ENCODE data around the gene PPM1H.
A peak's percentile ranks its signal among the peaks of the same experiment; 100 is the strongest.
"Not testable (repeated sequence)": the region's sequence is repeated elsewhere in the genome, so short reads cannot be mapped to it uniquely, and the experiment has no call there.

The PPM1H gene

GRCh38 chr12:62963486-62964041, 28.6 kb upstream of the PPM1H start:
- Mint-ChIP-seq H3K9me3 (no peaks in the 10 kb centered on the region), H3K36me3 (no peaks in the 10 kb centered on the region), H3K27me3 (peaks cover 4% of the 10 kb centered on the region), H3K4me1 (no peaks in the 10 kb centered on the region), H3K27ac (no peak overlapping the region), H3K4me3 (no peak overlapping the region)
- CTCF ChIA-PET = no interaction called here
- DNase-seq = no peak

GRCh38 chr12:62960324-62960723, 25.4 kb upstream of the PPM1H start:
- Mint-ChIP-seq H3K27me3 (peaks cover 6% of the 10 kb centered on the region), H3K4me1 (no peaks in the 10 kb centered on the region), H3K4me3 (no peak overlapping the region), H3K27ac (no peak overlapping the region), H3K9me3 (no peaks in the 10 kb centered on the region), H3K36me3 (no peaks in the 10 kb centered on the region)
- DNase-seq = no peak
- CTCF ChIA-PET = no interaction called here

DNA sequence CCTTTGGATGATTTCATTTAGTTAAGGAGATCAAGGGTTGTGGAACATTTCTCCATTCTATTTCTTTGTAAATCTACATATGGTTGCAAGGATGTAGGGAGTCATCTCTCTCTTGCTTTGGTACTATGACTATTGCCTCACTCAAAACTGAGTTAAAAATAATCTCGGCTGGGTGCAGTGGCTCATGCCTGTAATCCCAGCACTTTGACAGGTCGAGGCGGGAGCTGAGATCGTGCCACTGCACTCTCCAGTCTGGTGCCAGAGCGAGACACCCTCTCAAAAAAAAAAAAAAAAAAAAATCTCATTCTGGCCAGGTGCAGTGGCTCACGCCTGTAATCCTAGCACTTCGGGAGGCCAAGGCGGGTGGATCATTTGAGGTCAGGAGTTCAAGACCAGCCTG, 24.8 kb upstream of the PPM1H start:
- CTCF ChIA-PET = no interaction called here
- Mint-ChIP-seq H3K27ac (no peak overlapping the region), H3K27me3 (peaks cover 7% of the 10 kb centered on the region), H3K4me1 (no peaks in the 10 kb centered on the region), H3K36me3 (no peaks in the 10 kb centered on the region), H3K9me3 (no peaks in the 10 kb centered on the region), H3K4me3 (no peak overlapping the region)
- DNase-seq = no peak

- Mint-ChIP-seq H3K4me3 (no peak overlapping the region), H3K4me1 (no peaks in the 10 kb centered on the region), H3K9me3 (no peaks in the 10 kb centered on the region), H3K36me3 (no peaks in the 10 kb centered on the region), H3K27ac (no peak overlapping the region), H3K27me3 (peaks cover 9% of the 10 kb centered on the region)
- CTCF ChIA-PET = no interaction called here
- no peak for DNase-seq
Observed at GRCh38 chr12:62957233-62957953, 22.4 kb upstream of the PPM1H start.

DNA sequence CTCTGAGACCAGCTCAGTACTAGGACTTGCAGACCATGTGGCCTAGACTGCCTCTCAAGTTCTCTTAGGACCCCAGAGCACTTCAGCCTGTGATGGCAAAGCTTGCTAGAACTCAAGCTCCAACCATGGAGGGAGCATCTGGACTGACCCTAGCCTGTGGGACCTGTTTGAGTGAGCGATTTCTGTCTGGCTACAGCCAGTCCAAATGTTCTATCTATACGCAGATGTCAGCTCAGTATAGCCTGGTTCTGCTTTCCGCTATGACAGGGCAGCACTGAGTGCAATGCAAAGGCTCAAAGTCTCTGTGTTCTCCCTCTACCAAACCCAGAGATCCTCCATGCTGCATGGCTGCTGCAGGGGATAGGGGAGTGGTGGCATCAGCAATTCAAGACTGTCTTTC, 20.7 kb upstream of the PPM1H start:
- CTCF ChIA-PET = no interaction called here
- no peaks in the 10 kb centered on the region for H3K36me3 Mint-ChIP-seq
- no peaks in the 10 kb centered on the region for H3K9me3 Mint-ChIP-seq
- no peaks in the 10 kb centered on the region for H3K4me1 Mint-ChIP-seq
- no peak overlapping the region for H3K4me3 Mint-ChIP-seq
- DNase-seq = no peak
- peaks cover 9% of the 10 kb centered on the region for H3K27me3 Mint-ChIP-seq
- H3K27ac Mint-ChIP-seq = no peak overlapping the region

GRCh38 chr12:62950317-62950716, 15.4 kb upstream of the PPM1H start:
- CTCF ChIA-PET = no interaction called here
- H3K4me1 Mint-ChIP-seq = no peaks in the 10 kb centered on the region
- peaks cover 3% of the 10 kb centered on the region for H3K27me3 Mint-ChIP-seq
- H3K9me3 Mint-ChIP-seq = no peaks in the 10 kb centered on the region
- DNase-seq = no peak
- H3K36me3 Mint-ChIP-seq = no peaks in the 10 kb centered on the region
- no peak overlapping the region for H3K27ac Mint-ChIP-seq
- no peak overlapping the region for H3K4me3 Mint-ChIP-seq

GRCh38 chr12:62948123-62948522, 13.2 kb upstream of the PPM1H start:
- H3K9me3 Mint-ChIP-seq = no peaks in the 10 kb centered on the region
- CTCF ChIA-PET = no interaction called here
- no peak overlapping the region for H3K27ac Mint-ChIP-seq
- no peak for DNase-seq
- no peaks in the 10 kb centered on the region for H3K4me1 Mint-ChIP-seq
- no peak overlapping the region for H3K4me3 Mint-ChIP-seq
- no peaks in the 10 kb centered on the region for H3K27me3 Mint-ChIP-seq
- no peaks in the 10 kb centered on the region for H3K36me3 Mint-ChIP-seq

DNA sequence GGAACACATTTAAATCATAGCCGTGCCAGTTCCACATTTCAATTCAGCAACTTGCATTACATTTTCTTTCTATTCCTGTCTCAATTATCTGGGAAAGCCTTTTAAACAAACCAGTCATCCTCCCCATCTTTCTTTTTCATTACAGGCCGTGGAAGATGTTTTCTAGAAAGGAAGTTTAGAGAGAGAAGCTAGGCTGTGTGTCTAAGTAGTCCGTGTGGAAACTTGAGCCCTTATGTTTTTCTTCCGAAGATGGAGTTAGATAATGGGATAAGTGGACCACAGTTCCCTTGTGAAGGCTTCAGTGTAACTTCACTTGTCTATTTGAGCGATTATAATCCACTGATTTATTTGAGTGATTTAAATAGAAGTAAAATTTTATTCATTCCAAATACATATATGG, 12.4 kb upstream of the PPM1H start:
- DNase-seq = no peak
- CTCF ChIA-PET = no interaction called here
- H3K36me3 Mint-ChIP-seq = no peaks in the 10 kb centered on the region
- H3K4me3 Mint-ChIP-seq = no peak overlapping the region
- no peak overlapping the region for H3K27ac Mint-ChIP-seq
- H3K9me3 Mint-ChIP-seq = no peaks in the 10 kb centered on the region
- no peaks in the 10 kb centered on the region for H3K27me3 Mint-ChIP-seq
- H3K4me1 Mint-ChIP-seq = no peaks in the 10 kb centered on the region

- Mint-ChIP-seq H3K9me3 (no peaks in the 10 kb centered on the region), H3K36me3 (no peaks in the 10 kb centered on the region), H3K27ac (no peak overlapping the region), H3K4me1 (no peaks in the 10 kb centered on the region), H3K27me3 (no peaks in the 10 kb centered on the region), H3K4me3 (no peak overlapping the region)
- DNase-seq = no peak
- CTCF ChIA-PET = no interaction called here
Observed at GRCh38 chr12:62943779-62944395, 8.9 kb upstream of the PPM1H start.

DNA sequence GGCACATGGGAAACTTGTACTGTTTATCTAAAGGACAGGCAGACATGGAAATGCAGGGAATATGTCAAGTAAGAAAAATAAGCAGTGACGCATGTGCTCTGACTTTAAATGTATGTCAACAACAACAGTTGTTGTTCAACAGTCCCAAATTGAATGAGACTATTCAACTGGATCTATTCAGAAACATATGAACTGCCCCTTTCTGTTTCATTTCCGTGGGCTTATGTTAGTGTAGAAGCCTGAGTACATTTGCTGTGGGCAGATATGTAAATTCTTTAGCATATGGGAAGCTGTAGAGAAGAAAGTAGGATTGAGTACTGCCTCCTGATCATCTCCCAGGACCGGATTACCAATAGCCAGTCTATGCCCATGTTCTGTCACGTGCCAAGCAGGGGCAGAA, 7.4 kb upstream of the PPM1H start:
- H3K27ac Mint-ChIP-seq, H3K27me3 Mint-ChIP-seq, H3K4me1 Mint-ChIP-seq, DNase-seq, H3K36me3 Mint-ChIP-seq, H3K9me3 Mint-ChIP-seq, CTCF ChIA-PET, H3K4me3 Mint-ChIP-seq: not testable (repeated sequence)

DNA sequence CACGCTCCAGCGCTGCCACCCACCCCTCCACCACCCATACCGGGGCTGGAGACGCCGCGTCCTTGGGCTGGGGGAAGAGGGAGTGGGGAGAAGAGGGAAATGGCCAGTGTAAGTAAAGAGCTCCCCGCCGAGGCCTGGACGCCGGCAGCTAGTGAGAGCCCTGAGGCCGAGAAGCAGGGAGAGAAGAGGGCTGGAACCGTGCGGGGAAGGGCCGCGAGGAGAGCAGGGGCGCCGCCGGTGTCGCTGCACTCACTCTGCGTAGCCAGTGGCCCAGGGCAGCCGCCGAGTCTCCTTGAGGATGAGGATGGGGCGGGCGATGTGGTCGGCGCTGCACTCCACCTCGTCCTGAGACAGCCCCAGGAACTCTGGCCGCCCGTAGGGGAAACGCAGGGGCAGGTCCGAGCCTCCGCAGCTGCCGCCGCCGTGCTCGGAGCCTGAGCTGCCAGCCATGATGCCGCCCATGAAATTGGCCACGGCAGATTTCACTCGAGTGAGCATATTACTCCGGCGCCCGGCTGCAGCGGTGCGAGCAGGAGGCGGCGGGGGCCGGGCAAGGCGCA, 631 bp downstream of the PPM1H start:
- Mint-ChIP-seq H3K27me3 (peaks cover 54% of the 10 kb centered on the region), H3K27ac (no peak overlapping the region), H3K36me3 (peaks cover 4% of the 10 kb centered on the region), H3K9me3 (no peaks in the 10 kb centered on the region), H3K4me3 (peak overlapping the region; percentile 78), H3K4me1 (peaks cover 13% of the 10 kb centered on the region)
- CTCF ChIA-PET = interaction anchor here (0.6 to 1.8 kb wide), 2 partner anchors 16 to 905 kb away, joined by 3 to 5 read pairs; no protein-coding TSS in a partner anchor
- DNase-seq = peak; percentile 36

- H3K27ac Mint-ChIP-seq = no peak overlapping the region
- CTCF ChIA-PET = interaction anchor here (1.8 kb wide), 1 partner anchor 15 kb away, joined by 5 read pairs; no protein-coding TSS in a partner anchor
- no peak for DNase-seq
- peaks cover 4% of the 10 kb centered on the region for H3K36me3 Mint-ChIP-seq
- peak overlapping the region; percentile 78 for H3K4me3 Mint-ChIP-seq
- H3K9me3 Mint-ChIP-seq = no peaks in the 10 kb centered on the region
- H3K4me1 Mint-ChIP-seq = peaks cover 13% of the 10 kb centered on the region
- H3K27me3 Mint-ChIP-seq = peaks cover 54% of the 10 kb centered on the region
Observed at GRCh38 chr12:62933602-62934238, 1.2 kb downstream of the PPM1H start.

DNA sequence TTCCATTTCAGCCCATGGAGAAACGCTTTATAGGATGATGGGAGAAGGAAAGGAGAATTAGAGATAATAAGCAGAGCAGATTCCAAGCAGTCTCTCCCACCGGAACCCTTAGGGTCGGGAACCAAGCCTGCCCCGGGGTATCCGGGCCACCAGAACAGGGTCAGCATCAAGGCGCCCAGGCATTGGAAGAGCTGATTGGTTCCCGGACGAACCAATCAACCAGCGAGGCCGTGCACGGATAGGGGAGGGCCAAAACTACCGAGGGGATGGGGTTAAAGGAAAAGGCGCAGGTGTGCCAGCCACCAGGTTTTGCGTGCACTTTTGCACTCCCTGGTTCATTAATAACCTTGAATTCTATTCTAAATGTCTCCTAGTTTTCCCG, 1.7 kb downstream of the PPM1H start:
- Mint-ChIP-seq H3K27ac (no peak overlapping the region), H3K4me1 (peaks cover 13% of the 10 kb centered on the region), H3K27me3 (peaks cover 54% of the 10 kb centered on the region), H3K36me3 (peaks cover 4% of the 10 kb centered on the region), H3K4me3 (peak overlapping the region; percentile 40), H3K9me3 (no peaks in the 10 kb centered on the region)
- DNase-seq = no peak
- CTCF ChIA-PET = no interaction called here

DNA sequence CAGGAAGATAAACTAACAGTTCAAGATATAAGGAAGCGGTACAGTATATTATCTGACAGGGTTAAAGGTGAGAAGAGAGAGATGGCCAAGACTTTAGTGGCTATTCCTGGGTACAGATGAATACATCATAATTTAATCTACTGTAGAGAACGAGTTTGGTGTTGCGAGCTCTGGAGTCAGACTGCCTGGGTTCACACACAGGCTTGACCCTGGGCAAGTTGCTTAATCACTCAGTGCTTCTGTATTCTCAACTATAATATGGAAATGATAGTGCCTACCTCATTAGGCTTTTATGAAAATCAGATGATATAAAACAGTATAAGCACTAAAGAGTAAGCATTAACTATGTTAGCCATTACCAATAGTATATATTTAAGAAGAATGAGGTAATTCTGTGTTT, 3.5 kb downstream of the PPM1H start:
- peaks cover 13% of the 10 kb centered on the region for H3K4me1 Mint-ChIP-seq
- peaks cover 49% of the 10 kb centered on the region for H3K27me3 Mint-ChIP-seq
- no peaks in the 10 kb centered on the region for H3K9me3 Mint-ChIP-seq
- H3K4me3 Mint-ChIP-seq = no peak overlapping the region
- no peak for DNase-seq
- H3K36me3 Mint-ChIP-seq = peaks cover 4% of the 10 kb centered on the region
- CTCF ChIA-PET = no interaction called here
- no peak overlapping the region for H3K27ac Mint-ChIP-seq

Data from activated naive CD4-positive, alpha-beta T cell treated with anti-CD3 and anti-CD28 coated beads, Interleukin-2, amount 10 ng/mL, durations not matched to agents 7 days and 5 days (primary cell).